Muscle of back (tissue), 11 donors: Measurements from ENCODE around the gene N4BP2. TPM values are rescaled to one million over a fixed set of nuclear protein-coding genes. Genes with fewer than 3 reads are reported as not detected.

Experiments
- DNase-seq, 3 donors: peaks; one replicate each; pipeline versions ENCODE4 v3.0.0 to v3.0.0-alpha.2; 2013
- polyA plus RNA-seq, 10 donors: library from polyadenylated mRNA; unstranded; fragments of 120-200 nt; gene quantifications; one replicate each; pipeline ENCODE4 v1.2.1, GENCODE V29; 2013; ENCODE audit not compliant: insufficient read length in 10 of 10

Gene N4BP2
- polyA plus RNA-seq, 10 donors, result 9.5 to 16.6 (median 13.5) TPM

- no peak for DNase-seq
Measured at GRCh38 chr4:40190880-40191815, 134.5 kb downstream of the N4BP2 start.

GRCh38 chr4:40192114-40193015 is 135.7 kb downstream of the N4BP2 start:
- DNase-seq, result no peak

- no peak for DNase-seq
Measured at GRCh38 chr4:40193016-40193571, 136.4 kb downstream of the N4BP2 start.

- DNase-seq, result no peak
Measured at GRCh38 chr4:40193578-40193977, 136.9 kb downstream of the N4BP2 start.

- DNase-seq, result no peak
Measured at GRCh38 chr4:40194602-40195161, 138.0 kb downstream of the N4BP2 start.

- DNase-seq, result no peak
Measured at GRCh38 chr4:40195182-40196177, 138.8 kb downstream of the N4BP2 start.

- DNase-seq, result no peak
Measured at GRCh38 chr4:40196272-40196671, 139.6 kb downstream of the N4BP2 start.

- no peak for DNase-seq
Measured at GRCh38 chr4:40196724-40197281, 140.2 kb downstream of the N4BP2 start, which contains the start of gene RHOH. Gene RHOH, plus strand, starts transcription at chr4:40197031. Its CDS starts 46,356 bp downstream, at chr4:40243387.

GRCh38 chr4:40197879-40198689 is 141.4 kb downstream of the N4BP2 start:
- no peak for DNase-seq

GRCh38 chr4:40199179-40199670 is 142.6 kb downstream of the N4BP2 start:
- DNase-seq, result no peak

GRCh38 chr4:40199999-40200874 is 143.6 kb downstream of the N4BP2 start:
- DNase-seq, result no peak

- DNase-seq, result no peak
Measured at GRCh38 chr4:40200875-40201801, 144.5 kb downstream of the N4BP2 start.

- no peak for DNase-seq
Measured at GRCh38 chr4:40201898-40202297, 145.2 kb downstream of the N4BP2 start.

- DNase-seq, result no peak
Measured at GRCh38 chr4:40202474-40202873, 145.8 kb downstream of the N4BP2 start.

- DNase-seq, result no peak
Measured at GRCh38 chr4:40204507-40205258, 148.0 kb downstream of the N4BP2 start.
